ENCODE data around the gene SFXN5.

DNA sequence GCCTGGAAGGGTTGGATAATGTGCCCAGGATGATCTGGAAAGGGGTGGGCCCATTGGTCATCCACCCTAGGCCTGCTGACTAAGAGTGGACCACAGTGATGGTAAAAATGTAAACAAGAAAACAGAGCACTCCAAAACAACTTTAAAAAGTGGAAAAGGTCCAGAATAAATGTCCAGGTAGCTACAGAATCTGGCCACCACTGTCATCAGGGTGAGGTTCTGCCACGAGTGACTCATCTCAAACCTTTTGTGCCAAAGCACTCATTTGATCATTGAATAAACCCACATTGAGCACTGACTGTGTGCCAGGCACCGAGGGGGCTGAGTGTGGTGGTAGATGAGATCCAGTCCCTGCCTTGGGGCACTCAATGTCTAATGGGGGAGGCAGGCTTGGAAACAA lies 89.3 kb downstream of the SFXN5 start:
- TF ChIP-seq, protein P1, sequence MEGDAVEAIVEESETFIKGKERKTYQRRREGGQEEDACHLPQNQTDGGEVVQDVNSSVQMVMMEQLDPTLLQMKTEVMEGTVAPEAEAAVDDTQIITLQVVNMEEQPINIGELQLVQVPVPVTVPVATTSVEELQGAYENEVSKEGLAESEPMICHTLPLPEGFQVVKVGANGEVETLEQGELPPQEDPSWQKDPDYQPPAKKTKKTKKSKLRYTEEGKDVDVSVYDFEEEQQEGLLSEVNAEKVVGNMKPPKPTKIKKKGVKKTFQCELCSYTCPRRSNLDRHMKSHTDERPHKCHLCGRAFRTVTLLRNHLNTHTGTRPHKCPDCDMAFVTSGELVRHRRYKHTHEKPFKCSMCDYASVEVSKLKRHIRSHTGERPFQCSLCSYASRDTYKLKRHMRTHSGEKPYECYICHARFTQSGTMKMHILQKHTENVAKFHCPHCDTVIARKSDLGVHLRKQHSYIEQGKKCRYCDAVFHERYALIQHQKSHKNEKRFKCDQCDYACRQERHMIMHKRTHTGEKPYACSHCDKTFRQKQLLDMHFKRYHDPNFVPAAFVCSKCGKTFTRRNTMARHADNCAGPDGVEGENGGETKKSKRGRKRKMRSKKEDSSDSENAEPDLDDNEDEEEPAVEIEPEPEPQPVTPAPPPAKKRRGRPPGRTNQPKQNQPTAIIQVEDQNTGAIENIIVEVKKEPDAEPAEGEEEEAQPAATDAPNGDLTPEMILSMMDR (IDR thresholded peaks at IDR 0.05), result no peak
- TF ChIP-seq POLR2A (IDR thresholded peaks at IDR 0.05), result no peak

Data from Peyer's patch (tissue), 4 donors.